ENCODE measurements around the gene RAMACL. TPM values are rescaled to one million over a fixed set of nuclear protein-coding genes. Genes with fewer than 3 reads are reported as not detected.

RAMACL gene
- total RNA-seq, 1 experiment from 2014 or later, result 2.2 TPM

DNA sequence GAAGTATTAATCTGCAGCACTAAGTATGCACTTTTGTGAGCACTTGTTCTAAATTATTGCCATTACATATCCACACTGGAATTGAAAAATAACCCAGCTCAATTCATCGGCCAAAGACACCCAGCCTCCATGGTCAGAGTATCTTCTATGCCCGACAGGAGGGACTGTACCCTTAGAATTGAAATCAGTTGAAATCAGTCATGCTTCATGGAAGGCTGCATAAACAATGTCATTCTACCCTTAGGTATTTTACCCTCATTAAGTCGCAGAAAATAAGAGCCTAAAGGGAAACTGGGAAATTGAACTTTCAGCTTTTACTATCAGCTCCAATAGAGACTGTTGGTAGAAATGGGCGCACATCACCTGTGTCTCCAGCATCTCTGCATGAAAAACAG, 2.9 kb upstream of the RAMACL start:
- Mint-ChIP-seq H3K4me1 (ENCODE audit: low read depth, unreplicated experiment) (peaks cover 18% of the 10 kb centered on the region), H3K27me3 (ENCODE audit: unreplicated experiment) (no peaks in the 10 kb centered on the region), H3K4me3 (ENCODE audit: low read depth, unreplicated experiment) (no peak overlapping the region), H3K9me3 (ENCODE audit: low read depth, unreplicated experiment) (no peaks in the 10 kb centered on the region), H3K36me3 (ENCODE audit: insufficient read depth, unreplicated experiment) (no peaks in the 10 kb centered on the region), H3K27ac (ENCODE audit: unreplicated experiment) (no peak overlapping the region)
- no TSS peak for BruUV-seq (replicated peaks)
- intact Hi-C loops (cut with micrococcal nuclease; ENCODE audit: unreplicated experiment), result no loop called here
- CTCF ChIA-PET, result no interaction called here
- no peak for DNase-seq
- no peak for TF ChIP-seq CTCF (IDR thresholded peaks at IDR 0.05; ENCODE audit: unreplicated experiment)

DNA sequence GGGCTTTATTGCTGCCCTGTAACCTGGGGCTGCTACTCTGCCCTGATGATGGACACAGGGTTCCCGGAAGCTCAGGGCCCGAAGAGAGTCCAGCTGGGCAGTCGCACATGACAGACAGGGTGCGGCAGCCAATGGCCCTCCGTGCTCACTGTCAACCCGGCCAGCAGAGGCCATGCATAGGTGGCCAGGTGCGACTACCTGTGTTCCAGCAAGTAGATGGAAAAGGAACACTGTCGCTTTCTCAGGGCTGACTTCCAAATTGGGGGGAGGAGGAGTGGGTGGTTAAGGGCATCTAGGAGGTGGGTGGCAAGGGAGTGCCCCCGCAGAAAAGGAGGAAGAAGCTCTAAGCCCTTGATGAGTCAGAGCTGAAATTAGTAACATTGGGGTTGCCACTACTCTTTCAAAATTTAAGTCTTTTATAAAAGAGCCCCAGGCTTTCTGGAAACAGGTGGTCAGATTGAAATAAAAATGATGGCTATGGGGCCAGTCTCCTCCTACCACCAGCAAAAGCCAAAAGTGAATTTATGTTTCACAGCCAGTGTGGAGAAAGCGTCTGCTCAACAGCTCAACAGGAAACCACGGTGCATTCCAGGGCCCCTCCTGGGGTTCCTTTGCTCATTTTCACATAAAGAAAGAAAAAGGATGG, 2.3 kb upstream of the RAMACL start:
- no peak for TF ChIP-seq CTCF (IDR thresholded peaks at IDR 0.05; ENCODE audit: unreplicated experiment)
- intact Hi-C loops (cut with micrococcal nuclease; ENCODE audit: unreplicated experiment), result no loop called here
- H3K27me3 Mint-ChIP-seq (ENCODE audit: unreplicated experiment), result no peaks in the 10 kb centered on the region
- H3K9me3 Mint-ChIP-seq (ENCODE audit: low read depth, unreplicated experiment), result no peaks in the 10 kb centered on the region
- H3K4me1 Mint-ChIP-seq (ENCODE audit: low read depth, unreplicated experiment), result peaks cover 18% of the 10 kb centered on the region
- no peaks in the 10 kb centered on the region for H3K36me3 Mint-ChIP-seq (ENCODE audit: insufficient read depth, unreplicated experiment)
- H3K4me3 Mint-ChIP-seq (ENCODE audit: low read depth, unreplicated experiment), result no peak overlapping the region
- CTCF ChIA-PET, result no interaction called here
- no peak for DNase-seq
- H3K27ac Mint-ChIP-seq (ENCODE audit: unreplicated experiment), result no peak overlapping the region
- BruUV-seq (replicated peaks), result no TSS peak

DNA sequence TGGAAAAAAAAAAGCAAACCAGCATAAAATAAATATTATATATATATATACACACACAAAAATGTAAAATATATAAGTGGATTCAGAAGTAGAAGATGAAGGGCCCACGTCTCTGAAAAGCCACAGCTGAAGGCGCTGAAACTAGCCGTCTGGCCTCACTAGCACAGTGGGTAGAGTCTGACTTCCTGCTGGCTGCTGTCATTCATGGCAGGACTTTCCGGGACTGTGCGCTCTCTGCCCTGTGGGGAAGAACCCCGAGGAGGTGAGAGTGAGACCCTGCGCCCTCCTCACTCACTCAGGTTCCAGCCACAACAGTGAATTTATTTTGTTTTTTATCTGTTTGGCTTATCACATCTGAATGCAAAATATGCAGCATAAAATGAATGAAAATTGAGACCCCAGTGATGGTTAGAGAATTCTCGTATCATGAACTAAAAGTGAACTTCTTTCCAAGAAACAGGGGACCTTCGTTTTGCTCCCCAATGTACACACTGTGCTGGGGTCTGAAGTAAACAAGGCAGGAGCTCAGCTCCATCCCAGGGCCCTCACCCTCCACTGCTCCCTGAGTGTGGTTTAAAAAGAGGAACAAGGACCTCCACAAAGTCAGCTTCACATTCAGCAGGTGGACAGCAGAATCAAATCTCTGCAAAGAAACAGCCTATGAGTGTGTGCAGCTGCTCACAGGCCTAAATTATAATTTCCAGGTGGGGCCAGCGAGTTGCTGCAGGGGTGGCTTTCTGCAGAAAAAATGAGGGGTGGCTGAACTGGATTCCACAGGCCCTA, 1.3 kb upstream of the RAMACL start:
- Mint-ChIP-seq H3K36me3 (ENCODE audit: insufficient read depth, unreplicated experiment) (no peaks in the 10 kb centered on the region), H3K27me3 (ENCODE audit: unreplicated experiment) (no peaks in the 10 kb centered on the region), H3K27ac (ENCODE audit: unreplicated experiment) (no peak overlapping the region), H3K9me3 (ENCODE audit: low read depth, unreplicated experiment) (no peaks in the 10 kb centered on the region), H3K4me3 (ENCODE audit: low read depth, unreplicated experiment) (no peak overlapping the region), H3K4me1 (ENCODE audit: low read depth, unreplicated experiment) (peaks cover 18% of the 10 kb centered on the region)
- intact Hi-C loops (cut with micrococcal nuclease; ENCODE audit: unreplicated experiment), result no loop called here
- no peak for TF ChIP-seq CTCF (IDR thresholded peaks at IDR 0.05; ENCODE audit: unreplicated experiment)
- no peak for DNase-seq
- CTCF ChIA-PET, result no interaction called here
- no TSS peak for BruUV-seq (replicated peaks)

GRCh38 chr6:166584853-166585429, 1.5 kb downstream of the RAMACL start:
- peaks cover 16% of the 10 kb centered on the region for H3K4me1 Mint-ChIP-seq (ENCODE audit: low read depth, unreplicated experiment)
- no peak for TF ChIP-seq CTCF (IDR thresholded peaks at IDR 0.05; ENCODE audit: unreplicated experiment)
- H3K36me3 Mint-ChIP-seq (ENCODE audit: insufficient read depth, unreplicated experiment), result no peaks in the 10 kb centered on the region
- CTCF ChIA-PET, result interaction anchor here (1.2 kb wide), 1 partner anchor 38 kb away, joined by 3 read pairs; no protein-coding TSS in a partner anchor
- no peaks in the 10 kb centered on the region for H3K27me3 Mint-ChIP-seq (ENCODE audit: unreplicated experiment)
- no peaks in the 10 kb centered on the region for H3K9me3 Mint-ChIP-seq (ENCODE audit: low read depth, unreplicated experiment)
- BruUV-seq (replicated peaks), result no TSS peak
- no peak for DNase-seq
- H3K4me3 Mint-ChIP-seq (ENCODE audit: low read depth, unreplicated experiment), result no peak overlapping the region
- intact Hi-C loops (cut with micrococcal nuclease; ENCODE audit: unreplicated experiment), result no loop called here
- H3K27ac Mint-ChIP-seq (ENCODE audit: unreplicated experiment), result no peak overlapping the region

All from Calu3 (cell line).